ENCODE data around the gene LIN7B.

DNA sequence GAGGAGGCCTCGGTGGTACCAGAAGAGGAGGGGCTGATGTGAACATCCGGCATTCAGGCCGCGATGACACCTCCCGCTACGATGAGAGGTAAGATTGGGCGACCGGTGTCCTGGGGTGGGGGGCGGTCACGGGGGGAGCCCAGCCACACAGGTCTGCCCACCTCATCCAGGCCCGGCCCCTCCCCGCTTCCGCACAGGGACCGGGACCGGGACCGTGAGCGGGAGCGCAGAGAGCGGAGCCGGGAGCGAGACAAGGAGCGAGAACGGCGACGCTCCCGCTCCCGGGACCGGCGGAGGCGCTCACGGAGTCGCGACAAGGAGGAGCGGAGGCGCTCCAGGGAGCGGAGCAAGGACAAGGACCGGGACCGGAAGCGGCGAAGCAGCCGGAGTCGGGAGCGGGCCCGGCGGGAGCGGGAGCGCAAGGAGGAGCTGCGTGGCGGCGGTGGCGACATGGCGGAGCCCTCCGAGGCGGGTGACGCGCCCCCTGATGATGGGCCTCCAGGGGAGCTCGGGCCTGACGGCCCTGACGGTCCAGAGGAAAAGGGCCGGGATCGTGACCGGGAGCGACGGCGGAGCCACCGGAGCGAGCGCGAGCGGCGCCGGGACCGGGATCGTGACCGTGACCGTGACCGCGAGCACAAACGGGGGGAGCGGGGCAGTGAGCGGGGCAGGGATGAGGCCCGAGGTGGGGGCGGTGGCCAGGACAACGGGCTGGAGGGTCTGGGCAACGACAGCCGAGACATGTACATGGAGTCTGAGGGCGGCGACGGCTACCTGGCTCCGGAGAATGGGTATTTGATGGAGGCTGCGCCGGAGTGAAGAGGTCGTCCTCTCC lies 6.3 kb upstream of the LIN7B start:
- TF ChIP-seq, protein P1, sequence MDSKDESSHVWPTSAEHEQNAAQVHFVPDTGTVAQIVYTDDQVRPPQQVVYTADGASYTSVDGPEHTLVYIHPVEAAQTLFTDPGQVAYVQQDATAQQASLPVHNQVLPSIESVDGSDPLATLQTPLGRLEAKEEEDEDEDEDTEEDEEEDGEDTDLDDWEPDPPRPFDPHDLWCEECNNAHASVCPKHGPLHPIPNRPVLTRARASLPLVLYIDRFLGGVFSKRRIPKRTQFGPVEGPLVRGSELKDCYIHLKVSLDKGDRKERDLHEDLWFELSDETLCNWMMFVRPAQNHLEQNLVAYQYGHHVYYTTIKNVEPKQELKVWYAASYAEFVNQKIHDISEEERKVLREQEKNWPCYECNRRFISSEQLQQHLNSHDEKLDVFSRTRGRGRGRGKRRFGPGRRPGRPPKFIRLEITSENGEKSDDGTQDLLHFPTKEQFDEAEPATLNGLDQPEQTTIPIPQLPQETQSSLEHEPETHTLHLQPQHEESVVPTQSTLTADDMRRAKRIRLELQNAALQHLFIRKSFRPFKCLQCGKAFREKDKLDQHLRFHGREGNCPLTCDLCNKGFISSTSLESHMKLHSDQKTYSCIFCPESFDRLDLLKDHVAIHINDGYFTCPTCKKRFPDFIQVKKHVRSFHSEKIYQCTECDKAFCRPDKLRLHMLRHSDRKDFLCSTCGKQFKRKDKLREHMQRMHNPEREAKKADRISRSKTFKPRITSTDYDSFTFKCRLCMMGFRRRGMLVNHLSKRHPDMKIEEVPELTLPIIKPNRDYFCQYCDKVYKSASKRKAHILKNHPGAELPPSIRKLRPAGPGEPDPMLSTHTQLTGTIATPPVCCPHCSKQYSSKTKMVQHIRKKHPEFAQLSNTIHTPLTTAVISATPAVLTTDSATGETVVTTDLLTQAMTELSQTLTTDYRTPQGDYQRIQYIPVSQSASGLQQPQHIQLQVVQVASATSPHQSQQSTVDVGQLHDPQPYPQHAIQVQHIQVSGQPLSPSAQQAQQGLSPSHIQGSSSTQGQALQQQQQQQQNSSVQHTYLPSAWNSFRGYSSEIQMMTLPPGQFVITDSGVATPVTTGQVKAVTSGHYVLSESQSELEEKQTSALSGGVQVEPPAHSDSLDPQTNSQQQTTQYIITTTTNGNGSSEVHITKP (tag by site-specific recombination; IDR thresholded peaks at IDR 0.05) = no peak
- TF ChIP-seq ELK4 (IDR thresholded peaks at IDR 0.05; ENCODE audit: borderline replicate concordance, low read depth, low read length) = no peak
- TF ChIP-seq, protein P2, sequence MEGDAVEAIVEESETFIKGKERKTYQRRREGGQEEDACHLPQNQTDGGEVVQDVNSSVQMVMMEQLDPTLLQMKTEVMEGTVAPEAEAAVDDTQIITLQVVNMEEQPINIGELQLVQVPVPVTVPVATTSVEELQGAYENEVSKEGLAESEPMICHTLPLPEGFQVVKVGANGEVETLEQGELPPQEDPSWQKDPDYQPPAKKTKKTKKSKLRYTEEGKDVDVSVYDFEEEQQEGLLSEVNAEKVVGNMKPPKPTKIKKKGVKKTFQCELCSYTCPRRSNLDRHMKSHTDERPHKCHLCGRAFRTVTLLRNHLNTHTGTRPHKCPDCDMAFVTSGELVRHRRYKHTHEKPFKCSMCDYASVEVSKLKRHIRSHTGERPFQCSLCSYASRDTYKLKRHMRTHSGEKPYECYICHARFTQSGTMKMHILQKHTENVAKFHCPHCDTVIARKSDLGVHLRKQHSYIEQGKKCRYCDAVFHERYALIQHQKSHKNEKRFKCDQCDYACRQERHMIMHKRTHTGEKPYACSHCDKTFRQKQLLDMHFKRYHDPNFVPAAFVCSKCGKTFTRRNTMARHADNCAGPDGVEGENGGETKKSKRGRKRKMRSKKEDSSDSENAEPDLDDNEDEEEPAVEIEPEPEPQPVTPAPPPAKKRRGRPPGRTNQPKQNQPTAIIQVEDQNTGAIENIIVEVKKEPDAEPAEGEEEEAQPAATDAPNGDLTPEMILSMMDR (tag by site-specific recombination; IDR thresholded peaks at IDR 0.05) = no peak
- no peak for TF ChIP-seq KLF1 (tag by site-specific recombination; IDR thresholded peaks at IDR 0.05)
- TF ChIP-seq ZNF18 (tag by site-specific recombination; IDR thresholded peaks at IDR 0.05) = no peak
- no peak for TF ChIP-seq ZNF76 (tag by site-specific recombination; IDR thresholded peaks at IDR 0.05; ENCODE audit: borderline replicate concordance, low read depth)
- TF ChIP-seq SALL2 (tag by site-specific recombination; IDR thresholded peaks at IDR 0.05; ENCODE audit: borderline replicate concordance) = no peak
- no peak for TF ChIP-seq ZNF19 (tag by site-specific recombination; IDR thresholded peaks at IDR 0.05; ENCODE audit: low read depth)
- no peak for TF ChIP-seq TSHZ1 (tag by site-specific recombination; IDR thresholded peaks at IDR 0.05; ENCODE audit: borderline replicate concordance)
- no peak for TF ChIP-seq YY1 (tag by site-specific recombination; IDR thresholded peaks at IDR 0.05)
- TF ChIP-seq ZNF623 (tag by site-specific recombination; IDR thresholded peaks at IDR 0.05) = no peak
- no peak for TF ChIP-seq INSM2 (tag by site-specific recombination; IDR thresholded peaks at IDR 0.05)
- TF ChIP-seq ZNF311 (tag by site-specific recombination; IDR thresholded peaks at IDR 0.05; ENCODE audit: borderline replicate concordance) = no peak

Data from HEK293 (cell line).